ENCODE measurements around the gene ARID4B. TPM values are rescaled to one million over a fixed set of nuclear protein-coding genes. Genes with fewer than 3 reads are reported as not detected.

Gene ARID4B
- polyA plus RNA-seq (2011; rRNA removed) (14.9 and 16.0 TPM in 2 replicates), polyA plus RNA-seq (2017; fragmentation: RNase III; extraction: RNeasy Plus Mini Kit Qiagen cat#74134 plus additional on column Dnase treatment) (13.2 to 14.9 TPM (median 13.7 TPM) in 3 replicates), polyA minus RNA-seq (2011; rRNA and poly(A)+ RNA removed) (23.6 and 24.6 TPM in 2 replicates)
- 3.6 and 3.7 TPM in 2 replicates for polyA plus RNA-seq (2012; cell fraction: cytosol; rRNA removed)
- polyA plus RNA-seq (2012; cell fraction: nucleus; rRNA removed), result 3.0 and 3.6 TPM in 2 replicates

GRCh38 chr1:235327559-235328270 is at the start of gene ARID4B:
ARID4B (minus strand) TSS chr1:235328179; CDS start chr1:235326919, 1,260 bp downstream.
- peak within 1 kb of the TSS; percentile 91 for H3K4me2 ChIP-seq
- 2% methylated on average over 50 of the region's 58 CpGs for WGBS (ENCODE audit: missing lambda C conversion rate)
- peaks cover 48% of the 10 kb centered on the region for H3K4me1 ChIP-seq
- TF ChIP-seq PBX3 (IDR thresholded peaks at IDR 0.05) (0 out of 2 replicates have a peak, but pooled peaks have one; percentile 26), KDM5A (IDR thresholded peaks at IDR 0.05) (peak; percentile 39; the same call in 1 of the 2 replicates), MAX (IDR thresholded peaks at IDR 0.05) (no peak), HEYL (CRISPR knock-in tag; IDR thresholded peaks at IDR 0.05) (no peak), RNF2 (IDR thresholded peaks at IDR 0.05; ENCODE audit: borderline replicate concordance, low read depth) (no peak), SREBF2 (IDR thresholded peaks at IDR 0.05) (no peak), POLR2A (IDR thresholded peaks at IDR 0.05; ENCODE audit: low read length) (peak; percentile 76), PHF8 (IDR thresholded peaks at IDR 0.05; ENCODE audit: borderline replicate concordance, low read depth) (peak; percentile 72), POLR2AphosphoS2 (conservative IDR thresholded peaks at IDR 0.05; ENCODE audit: low read length) (no peak), MAZ (IDR thresholded peaks at IDR 0.05; ENCODE audit: borderline replicate concordance, low read depth, low read length) (peak; percentile 68; the same call in 1 of the 2 replicates), ZC3H11A (IDR thresholded peaks at IDR 0.05) (0 out of 2 replicates have a peak, but pooled peaks have one; percentile 6), JUN (IDR thresholded peaks at IDR 0.05) (no peak; a peak in 1 of 5 replicates), ESRRA (IDR thresholded peaks at IDR 0.05; ENCODE audit: borderline replicate concordance, low read length) (no peak), RFX5 (IDR thresholded peaks at IDR 0.05) (no peak), NPAS2 (CRISPR knock-in tag; IDR thresholded peaks at IDR 0.05; ENCODE audit: borderline replicate concordance) (no peak), MAFK (IDR thresholded peaks at IDR 0.05; ENCODE audit: partially characterized antibody) (no peak), ZFP36 (IDR thresholded peaks at IDR 0.05; ENCODE audit: borderline replicate concordance, partially characterized antibody) (no peak)
- DNase-seq (ENCODE audit: low read depth in 1 of 2, low spot score in 1 of 2), result peak in 1 of 2 experiments; percentile 31
- ATAC-seq, result peak; percentile 39 to 48
- CTCF ChIA-PET, result interaction anchor here (0.5 to 6.7 kb wide), 3 partner anchors 33 to 92 kb away, joined by 3 to 37 read pairs (median 3); no protein-coding TSS in a partner anchor
- POLR2A ChIA-PET, result interaction anchor here (0.6 to 2.2 kb wide), 19 partner anchors 11 to 721 kb away, joined by 3 to 14 read pairs (median 4); partner anchors contain the start of genes B3GALNT2 and TBCE
- peak within 1 kb of the TSS; percentile 96 for H3K4me3 ChIP-seq
- no peaks in the 10 kb centered on the region for H3K9me3 ChIP-seq
- H3K27ac ChIP-seq, result peak within 1 kb of the TSS; percentile 88 to 94
- FAIRE-seq, result no peak

- WGBS (ENCODE audit: missing lambda C conversion rate), result 95% methylated on average over 6 of the region's 6 CpGs
- no peak; a peak in 1 of 6 replicates for ATAC-seq
Observed at GRCh38 chr1:235375919-235376605, 48.1 kb upstream of the ARID4B start.

More at GRCh38 chr1:235375919-235376605, 48.1 kb upstream of the ARID4B start:
- Histone ChIP-seq H3K9me3 (no peaks in the 10 kb centered on the region), H3K4me1 (no peaks in the 10 kb centered on the region), H3K4me3 (no peak overlapping the region), H3K27ac (no peak overlapping the region), H3K4me2 (no peak overlapping the region)
- no peak for DNase-seq (ENCODE audit: low read depth in 1 of 2, low spot score in 1 of 2)
- POLR2A ChIA-PET, result no interaction called here
- CTCF ChIA-PET, result interaction anchor here (0.7 to 1.3 kb wide), 2 partner anchors 9 to 54 kb away, joined by 3 to 5 read pairs; partner anchors contain the start of gene TBCE
- FAIRE-seq, result no peak
- no peak for TF ChIP-seq ZSCAN20 (CRISPR knock-in tag; IDR thresholded peaks at IDR 0.05)
- TF ChIP-seq EHMT2 (IDR thresholded peaks at IDR 0.05; ENCODE audit: low read depth), result no peak
- TF ChIP-seq RAD21 (conservative IDR thresholded peaks at IDR 0.05 in 1 of 2, IDR thresholded peaks at IDR 0.05 in 1 of 2), result no peak
- TF ChIP-seq EP300 (IDR thresholded peaks at IDR 0.05), result no peak
- no peak for TF ChIP-seq HMGXB4 (CRISPR knock-in tag; IDR thresholded peaks at IDR 0.05; ENCODE audit: borderline replicate concordance)
- no peak for TF ChIP-seq NPAS2 (CRISPR knock-in tag; IDR thresholded peaks at IDR 0.05; ENCODE audit: borderline replicate concordance)
- no peak for TF ChIP-seq HOXB13 (CRISPR knock-in tag; IDR thresholded peaks at IDR 0.05; ENCODE audit: low read depth)
- no peak for TF ChIP-seq CHD2 (IDR thresholded peaks at IDR 0.05; ENCODE audit: low read length, partially characterized antibody)
- TF ChIP-seq ZNF302 (CRISPR knock-in tag; IDR thresholded peaks at IDR 0.05), result no peak
- TF ChIP-seq MAFK (IDR thresholded peaks at IDR 0.05; ENCODE audit: partially characterized antibody), result no peak
- no peak for TF ChIP-seq ZFP36 (IDR thresholded peaks at IDR 0.05; ENCODE audit: borderline replicate concordance, partially characterized antibody)
- no peak for TF ChIP-seq PHF8 (IDR thresholded peaks at IDR 0.05; ENCODE audit: borderline replicate concordance, low read depth)
- no peak for TF ChIP-seq KDM5A (IDR thresholded peaks at IDR 0.05)
